Measurements from ENCODE around the gene KRT1. TPM values are rescaled to one million over a fixed set of nuclear protein-coding genes. Genes with fewer than 3 reads are reported as not detected.

KRT1 gene
- polyA plus RNA-seq, 1 of the 3 experiments (the other 2 are of a cell fraction): not detected

DNA sequence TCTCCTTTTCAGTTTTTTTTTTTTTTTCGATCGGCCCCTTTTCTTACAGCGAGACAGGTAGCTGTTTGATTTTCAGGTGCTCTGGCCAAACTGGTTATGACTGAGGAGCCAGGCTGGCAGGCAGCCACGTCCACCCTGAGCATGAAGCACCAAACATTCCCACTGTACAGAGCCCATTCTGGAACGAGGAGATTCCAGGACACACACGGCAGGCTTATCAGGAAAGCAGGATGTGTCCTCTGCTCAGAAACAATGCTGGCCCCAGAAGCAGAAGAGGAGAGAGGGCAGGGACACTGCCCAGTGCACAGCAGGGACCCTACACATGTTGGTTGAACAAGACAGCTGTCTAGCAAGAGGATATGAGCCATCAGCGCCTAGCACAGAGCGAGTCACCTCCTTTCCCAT, 24.5 kb downstream of the KRT1 start:
- Histone ChIP-seq H3K9me3 (no peaks in the 10 kb centered on the region), H3K27ac (ENCODE audit: low read depth in 2 of 2, low read length in 1 of 2) (no peak overlapping the region), H3K9me2 (no peaks in the 10 kb centered on the region), H3K9ac (no peak overlapping the region), H3K4me2 (no peak overlapping the region), H3K4me1 (ENCODE audit: control insufficient read depth in 1 of 2, insufficient read depth in 2 of 2, low read depth in 1 of 2, low read length in 1 of 2) (no peaks in the 10 kb centered on the region), H3K4me3 (ENCODE audit: low read depth in 2 of 2, low read length in 1 of 2) (no peak overlapping the region), H3K36me3 (replicated peaks in 1 of 2; ENCODE audit: control insufficient read depth in 1 of 2, insufficient read depth in 2 of 2, low read length in 1 of 2) (no peaks in the 10 kb centered on the region), H2AFZ (ENCODE audit: low read depth) (no peak overlapping the region), H3K79me2 (ENCODE audit: insufficient read depth) (no peaks in the 10 kb centered on the region), H4K20me1 (ENCODE audit: insufficient read depth) (no peaks in the 10 kb centered on the region), H3F3A (replicated peaks; ENCODE audit: insufficient read depth) (no peaks in the 10 kb centered on the region), H3K27me3 (ENCODE audit: insufficient read depth) (peaks cover 37% of the 10 kb centered on the region)
- WGBS (ENCODE audit: low lambda C conversion rate): 24% methylated on average over 8 of the region's 8 CpGs
- TF ChIP-seq RXRA (IDR thresholded peaks at IDR 0.05; ENCODE audit: borderline replicate concordance, low read depth) (no peak), TEAD4 (IDR thresholded peaks at IDR 0.05; ENCODE audit: borderline replicate concordance, insufficient read depth) (no peak), RCOR1 (IDR thresholded peaks at IDR 0.05; ENCODE audit: low read length) (no peak), FOXJ3 (CRISPR knock-in tag; IDR thresholded peaks at IDR 0.05) (no peak), NRF1 (IDR thresholded peaks at IDR 0.05; ENCODE audit: low read depth, low read length) (no peak), SMC3 (IDR thresholded peaks at IDR 0.05; ENCODE audit: low read depth, low read length) (no peak), EZH2phosphoT487 (IDR thresholded peaks at IDR 0.05; ENCODE audit: borderline replicate concordance, low read depth) (no peak), RAD21 (IDR thresholded peaks at IDR 0.05; ENCODE audit: low read length) (no peak), NFIC (IDR thresholded peaks at IDR 0.05; ENCODE audit: borderline replicate concordance) (no peak)
- TF ChIP-seq, protein P1, sequence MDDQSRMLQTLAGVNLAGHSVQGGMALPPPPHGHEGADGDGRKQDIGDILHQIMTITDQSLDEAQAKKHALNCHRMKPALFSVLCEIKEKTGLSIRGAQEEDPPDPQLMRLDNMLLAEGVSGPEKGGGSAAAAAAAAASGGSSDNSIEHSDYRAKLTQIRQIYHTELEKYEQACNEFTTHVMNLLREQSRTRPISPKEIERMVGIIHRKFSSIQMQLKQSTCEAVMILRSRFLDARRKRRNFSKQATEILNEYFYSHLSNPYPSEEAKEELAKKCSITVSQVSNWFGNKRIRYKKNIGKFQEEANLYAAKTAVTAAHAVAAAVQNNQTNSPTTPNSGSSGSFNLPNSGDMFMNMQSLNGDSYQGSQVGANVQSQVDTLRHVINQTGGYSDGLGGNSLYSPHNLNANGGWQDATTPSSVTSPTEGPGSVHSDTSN (IDR thresholded peaks at IDR 0.05): no peak
- TF ChIP-seq, protein P2, sequence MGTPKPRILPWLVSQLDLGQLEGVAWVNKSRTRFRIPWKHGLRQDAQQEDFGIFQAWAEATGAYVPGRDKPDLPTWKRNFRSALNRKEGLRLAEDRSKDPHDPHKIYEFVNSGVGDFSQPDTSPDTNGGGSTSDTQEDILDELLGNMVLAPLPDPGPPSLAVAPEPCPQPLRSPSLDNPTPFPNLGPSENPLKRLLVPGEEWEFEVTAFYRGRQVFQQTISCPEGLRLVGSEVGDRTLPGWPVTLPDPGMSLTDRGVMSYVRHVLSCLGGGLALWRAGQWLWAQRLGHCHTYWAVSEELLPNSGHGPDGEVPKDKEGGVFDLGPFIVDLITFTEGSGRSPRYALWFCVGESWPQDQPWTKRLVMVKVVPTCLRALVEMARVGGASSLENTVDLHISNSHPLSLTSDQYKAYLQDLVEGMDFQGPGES (IDR thresholded peaks at IDR 0.05; ENCODE audit: low read depth, low read length): no peak
- TF ChIP-seq, protein P3, sequence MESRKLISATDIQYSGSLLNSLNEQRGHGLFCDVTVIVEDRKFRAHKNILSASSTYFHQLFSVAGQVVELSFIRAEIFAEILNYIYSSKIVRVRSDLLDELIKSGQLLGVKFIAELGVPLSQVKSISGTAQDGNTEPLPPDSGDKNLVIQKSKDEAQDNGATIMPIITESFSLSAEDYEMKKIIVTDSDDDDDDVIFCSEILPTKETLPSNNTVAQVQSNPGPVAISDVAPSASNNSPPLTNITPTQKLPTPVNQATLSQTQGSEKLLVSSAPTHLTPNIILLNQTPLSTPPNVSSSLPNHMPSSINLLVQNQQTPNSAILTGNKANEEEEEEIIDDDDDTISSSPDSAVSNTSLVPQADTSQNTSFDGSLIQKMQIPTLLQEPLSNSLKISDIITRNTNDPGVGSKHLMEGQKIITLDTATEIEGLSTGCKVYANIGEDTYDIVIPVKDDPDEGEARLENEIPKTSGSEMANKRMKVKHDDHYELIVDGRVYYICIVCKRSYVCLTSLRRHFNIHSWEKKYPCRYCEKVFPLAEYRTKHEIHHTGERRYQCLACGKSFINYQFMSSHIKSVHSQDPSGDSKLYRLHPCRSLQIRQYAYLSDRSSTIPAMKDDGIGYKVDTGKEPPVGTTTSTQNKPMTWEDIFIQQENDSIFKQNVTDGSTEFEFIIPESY (IDR thresholded peaks at IDR 0.05; ENCODE audit: borderline replicate concordance, low read depth): no peak
- TF ChIP-seq, protein P4, sequence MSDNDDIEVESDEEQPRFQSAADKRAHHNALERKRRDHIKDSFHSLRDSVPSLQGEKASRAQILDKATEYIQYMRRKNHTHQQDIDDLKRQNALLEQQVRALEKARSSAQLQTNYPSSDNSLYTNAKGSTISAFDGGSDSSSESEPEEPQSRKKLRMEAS (IDR thresholded peaks at IDR 0.05; ENCODE audit: low read depth): no peak
- ChIA-PET CTCF (interaction anchor here (2.0 to 2.1 kb wide), 2 partner anchors 224 to 229 kb away, joined by 6 to 9 read pairs; no protein-coding TSS in a partner anchor), POLR2A (no interaction called here)
- DNase-seq: no peak

DNA sequence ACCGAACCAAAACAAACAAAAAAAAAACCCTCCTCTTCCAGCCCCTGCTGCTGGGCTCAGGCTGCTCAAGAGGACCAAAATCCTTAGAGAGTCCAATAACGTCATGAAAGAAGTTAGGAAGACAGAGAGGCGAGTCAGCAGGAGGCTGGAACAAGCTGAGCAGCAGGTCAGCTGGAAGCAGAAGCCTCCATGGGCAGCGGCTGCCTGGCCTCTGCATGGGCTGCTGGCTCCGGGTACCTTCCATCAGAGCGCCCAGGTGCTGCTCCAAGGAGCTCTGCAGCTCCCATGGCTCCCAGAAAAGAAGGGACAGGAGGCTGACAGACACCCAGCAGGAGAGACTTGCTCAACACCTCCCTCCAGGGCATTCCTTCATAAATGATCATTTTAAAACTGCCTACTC, 25.0 kb downstream of the KRT1 start:
- H3K36me3 ChIP-seq (replicated peaks in 1 of 2; ENCODE audit: control insufficient read depth in 1 of 2, insufficient read depth in 2 of 2, low read length in 1 of 2): no peaks in the 10 kb centered on the region
- H3K27me3 ChIP-seq (ENCODE audit: insufficient read depth): peaks cover 37% of the 10 kb centered on the region

More for the DNA sequence above, 25.0 kb downstream of the KRT1 start:
- Histone ChIP-seq H3K79me2 (ENCODE audit: insufficient read depth) (no peaks in the 10 kb centered on the region), H3K9me2 (no peaks in the 10 kb centered on the region), H3K4me1 (ENCODE audit: control insufficient read depth in 1 of 2, insufficient read depth in 2 of 2, low read depth in 1 of 2, low read length in 1 of 2) (no peaks in the 10 kb centered on the region), H2AFZ (ENCODE audit: low read depth) (no peak overlapping the region), H3F3A (replicated peaks; ENCODE audit: insufficient read depth) (no peaks in the 10 kb centered on the region), H3K9me3 (no peaks in the 10 kb centered on the region), H4K20me1 (ENCODE audit: insufficient read depth) (no peaks in the 10 kb centered on the region), H3K4me2 (no peak overlapping the region), H3K4me3 (ENCODE audit: low read depth in 2 of 2, low read length in 1 of 2) (no peak overlapping the region), H3K27ac (ENCODE audit: low read depth in 2 of 2, low read length in 1 of 2) (no peak overlapping the region), H3K9ac (no peak overlapping the region)
- ChIA-PET CTCF (interaction anchor here (2.0 kb wide), 1 partner anchor 225 kb away, joined by 9 read pairs; no protein-coding TSS in a partner anchor), POLR2A (no interaction called here)
- TF ChIP-seq EZH2phosphoT487 (IDR thresholded peaks at IDR 0.05; ENCODE audit: borderline replicate concordance, low read depth): no peak
- no peak for TF ChIP-seq FOXM1 (IDR thresholded peaks at IDR 0.05; ENCODE audit: low read depth)
- TF ChIP-seq CHD2 (IDR thresholded peaks at IDR 0.05; ENCODE audit: low read length, partially characterized antibody): no peak
- TF ChIP-seq ELF1 (IDR thresholded peaks at IDR 0.05): no peak
- no peak for TF ChIP-seq SIN3A (IDR thresholded peaks at IDR 0.05; ENCODE audit: borderline replicate concordance, low read depth, low read length)
- TF ChIP-seq EP300 (IDR thresholded peaks at IDR 0.05; ENCODE audit: borderline replicate concordance in 1 of 2, low read depth in 1 of 2, low read length in 1 of 2): no peak
- 15% methylated on average over 4 of the region's 6 CpGs for WGBS (ENCODE audit: low lambda C conversion rate)
- DNase-seq: no peak
